GM12875 (cell line): ENCODE data around the gene NRL.

Experiments
- H3K4me3 ChIP-seq: one replicate; pipeline ENCODE4 v1.5.1; 2011; ENCODE audit warnings: low read depth, low read length, control low read depth
- TF ChIP-seq, protein P1 (sequence below): IDR thresholded peaks from 2 replicates; pipeline ENCODE4 v1.5.1; 2011; ENCODE audit warnings: low read depth, mild to moderate bottlenecking, control low read depth, inconsistent platforms, low read length, moderate library complexity, borderline replicate concordance; ENCODE audit not compliant: insufficient read depth

The NRL gene

GRCh38 chr14:24083462-24083861 lies 31.3 kb downstream of the NRL start:
- TF ChIP-seq, protein P1, sequence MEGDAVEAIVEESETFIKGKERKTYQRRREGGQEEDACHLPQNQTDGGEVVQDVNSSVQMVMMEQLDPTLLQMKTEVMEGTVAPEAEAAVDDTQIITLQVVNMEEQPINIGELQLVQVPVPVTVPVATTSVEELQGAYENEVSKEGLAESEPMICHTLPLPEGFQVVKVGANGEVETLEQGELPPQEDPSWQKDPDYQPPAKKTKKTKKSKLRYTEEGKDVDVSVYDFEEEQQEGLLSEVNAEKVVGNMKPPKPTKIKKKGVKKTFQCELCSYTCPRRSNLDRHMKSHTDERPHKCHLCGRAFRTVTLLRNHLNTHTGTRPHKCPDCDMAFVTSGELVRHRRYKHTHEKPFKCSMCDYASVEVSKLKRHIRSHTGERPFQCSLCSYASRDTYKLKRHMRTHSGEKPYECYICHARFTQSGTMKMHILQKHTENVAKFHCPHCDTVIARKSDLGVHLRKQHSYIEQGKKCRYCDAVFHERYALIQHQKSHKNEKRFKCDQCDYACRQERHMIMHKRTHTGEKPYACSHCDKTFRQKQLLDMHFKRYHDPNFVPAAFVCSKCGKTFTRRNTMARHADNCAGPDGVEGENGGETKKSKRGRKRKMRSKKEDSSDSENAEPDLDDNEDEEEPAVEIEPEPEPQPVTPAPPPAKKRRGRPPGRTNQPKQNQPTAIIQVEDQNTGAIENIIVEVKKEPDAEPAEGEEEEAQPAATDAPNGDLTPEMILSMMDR: no peak
- no peak overlapping the region for H3K4me3 ChIP-seq

DNA sequence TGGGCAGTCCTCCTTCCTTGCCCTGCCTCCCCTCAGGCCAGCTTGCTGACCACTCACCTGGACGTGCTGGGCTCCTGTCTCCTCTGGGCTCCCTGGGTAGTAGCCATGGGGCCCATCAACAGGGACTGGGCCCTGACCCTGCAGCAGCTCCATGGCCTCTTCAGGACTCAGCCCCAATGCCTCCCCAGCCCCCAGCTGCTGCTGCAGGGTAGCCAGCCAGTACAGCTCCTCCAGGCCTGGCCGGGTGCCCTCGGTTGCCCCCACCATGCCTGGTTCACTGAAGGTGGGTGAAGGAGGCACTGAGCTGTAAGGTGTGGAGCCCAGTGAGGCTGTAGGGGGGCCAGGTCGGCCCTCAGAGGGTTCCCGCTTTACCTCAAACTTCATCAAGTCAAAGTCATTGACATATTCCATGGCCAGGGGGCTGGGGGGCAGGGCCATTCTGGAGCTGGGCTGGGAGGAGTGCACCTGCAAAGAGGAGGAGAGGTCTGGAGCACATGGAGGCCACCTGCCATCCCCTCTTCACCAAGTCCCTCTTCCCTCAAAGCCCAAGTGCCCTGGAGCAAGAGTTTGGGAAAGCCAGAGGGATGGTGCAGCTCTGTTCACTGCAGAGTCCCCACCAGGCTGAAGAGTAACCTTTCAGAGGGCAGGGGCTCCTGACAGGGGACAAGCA lies 32.2 kb downstream of the NRL start:
- no peak overlapping the region for H3K4me3 ChIP-seq
- TF ChIP-seq, protein P1: no peak

- TF ChIP-seq, protein P1: no peak
- peak overlapping the region; percentile 58 for H3K4me3 ChIP-seq
Observed at GRCh38 chr14:24081739-24082211, 33.0 kb downstream of the NRL start.

- TF ChIP-seq, protein P1: no peak
- H3K4me3 ChIP-seq: peak overlapping the region; percentile 58
Observed at GRCh38 chr14:24080888-24081738, 33.6 kb downstream of the NRL start.

DNA sequence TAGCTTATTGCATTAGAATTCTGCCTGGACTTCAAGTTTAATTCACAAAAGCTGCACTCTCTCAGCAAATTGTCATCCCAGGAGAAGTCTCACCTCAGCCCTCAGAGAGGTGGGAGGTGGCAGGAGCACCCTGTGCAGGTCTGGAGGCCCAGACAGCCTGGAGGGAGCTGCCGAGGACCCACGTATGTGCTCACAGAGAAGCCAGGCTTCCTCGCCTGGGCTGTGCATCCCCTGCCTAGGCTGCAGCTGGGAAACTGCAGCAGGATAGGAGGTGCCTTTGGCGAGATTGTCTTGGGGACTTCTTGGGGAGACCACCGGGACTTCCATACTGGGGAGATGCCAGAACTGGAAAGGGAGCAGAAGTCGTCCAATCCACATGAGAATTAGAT lies 34.6 kb downstream of the NRL start:
- TF ChIP-seq, protein P1: no peak
- H3K4me3 ChIP-seq: no peak overlapping the region

DNA sequence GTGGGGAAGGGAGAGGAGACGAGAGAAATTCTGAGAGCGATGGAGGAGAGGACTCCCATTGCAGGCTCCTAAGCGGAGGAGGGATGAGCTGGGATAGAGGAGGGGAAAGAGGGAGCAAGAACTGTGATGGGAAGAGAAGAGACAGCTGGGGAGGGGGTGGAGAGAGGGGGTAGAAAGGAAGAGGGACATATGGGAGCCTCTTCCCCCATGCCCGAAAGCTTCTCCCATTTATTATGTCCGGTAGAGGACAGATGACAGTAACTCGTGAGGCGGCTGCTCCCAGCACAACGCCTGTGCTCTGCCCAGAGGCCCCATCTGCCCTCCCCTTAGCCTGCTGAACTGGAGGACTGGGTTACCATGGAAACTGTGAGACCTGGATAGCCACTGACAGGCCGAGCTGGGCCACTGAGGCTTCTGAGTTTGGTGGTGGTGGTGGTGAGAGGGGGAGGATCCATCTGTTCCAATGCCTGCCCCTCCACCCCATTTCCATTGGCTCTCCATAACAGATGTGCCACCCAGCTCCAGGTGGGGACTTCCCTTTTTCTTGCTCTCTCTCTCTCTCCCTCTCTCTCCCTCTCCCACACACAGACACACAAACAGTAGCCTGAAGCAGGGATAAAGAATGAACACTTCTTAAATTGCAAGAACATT lies 35.1 kb downstream of the NRL start:
- TF ChIP-seq, protein P1: no peak
- no peak overlapping the region for H3K4me3 ChIP-seq
